GM12875 (cell line): Measurements from ENCODE around the gene ACLY.
A peak's percentile ranks its signal among the peaks of the same experiment; 100 is the strongest.
"Not testable (repeated sequence)": the region's sequence is repeated elsewhere in the genome, so short reads cannot be mapped to it uniquely, and the experiment has no call there.

Experiments
- H3K4me3 ChIP-seq: one replicate; pipeline ENCODE4 v1.5.1; 2011; ENCODE audit warnings: low read depth, low read length, control low read depth
- CTCF ChIP-seq: IDR thresholded peaks from 2 replicates; pipeline ENCODE4 v1.5.1; 2011; ENCODE audit warnings: low read depth, mild to moderate bottlenecking, control low read depth, inconsistent platforms, low read length, moderate library complexity, borderline replicate concordance; ENCODE audit not compliant: insufficient read depth

Gene ACLY

DNA sequence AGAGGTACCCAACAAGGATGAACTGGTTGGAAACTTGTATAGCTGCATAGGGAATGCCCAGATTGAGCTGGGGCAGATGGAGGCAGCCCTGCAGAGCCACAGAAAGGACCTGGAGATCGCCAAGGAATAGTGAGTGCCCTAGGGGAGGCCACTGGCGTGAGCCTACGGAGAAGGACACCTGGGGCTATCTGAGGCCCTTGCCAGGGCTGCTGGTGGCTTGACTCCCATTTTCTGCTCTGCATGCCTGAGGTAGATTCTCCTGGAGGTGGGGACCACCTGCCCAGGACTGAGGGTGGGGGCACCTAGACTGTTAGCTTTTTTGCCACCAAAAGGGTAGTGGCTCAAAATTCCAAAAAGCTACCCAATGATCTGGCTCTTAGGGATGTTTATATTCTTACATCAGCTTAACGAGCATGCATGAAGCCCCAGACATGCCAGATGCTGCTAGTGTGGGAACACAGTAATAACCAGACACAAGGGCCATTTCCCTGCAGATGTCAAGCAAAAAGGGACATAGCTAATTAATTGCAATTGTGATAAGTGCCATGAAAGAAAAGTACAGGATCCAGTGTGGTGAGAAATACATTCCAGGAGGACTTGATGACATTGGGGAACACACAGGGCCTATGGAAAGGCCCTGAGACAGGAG is 20.4 kb upstream of the ACLY start:
- no peak overlapping the region for H3K4me3 ChIP-seq
- no peak for TF ChIP-seq CTCF

GRCh38 chr17:41937970-41938954 is 19.5 kb upstream of the ACLY start:
- no peak for TF ChIP-seq CTCF
- H3K4me3 ChIP-seq: no peak overlapping the region

- no peak overlapping the region for H3K4me3 ChIP-seq
- no peak for TF ChIP-seq CTCF
Observed at GRCh38 chr17:41935641-41936040, 16.9 kb upstream of the ACLY start.

DNA sequence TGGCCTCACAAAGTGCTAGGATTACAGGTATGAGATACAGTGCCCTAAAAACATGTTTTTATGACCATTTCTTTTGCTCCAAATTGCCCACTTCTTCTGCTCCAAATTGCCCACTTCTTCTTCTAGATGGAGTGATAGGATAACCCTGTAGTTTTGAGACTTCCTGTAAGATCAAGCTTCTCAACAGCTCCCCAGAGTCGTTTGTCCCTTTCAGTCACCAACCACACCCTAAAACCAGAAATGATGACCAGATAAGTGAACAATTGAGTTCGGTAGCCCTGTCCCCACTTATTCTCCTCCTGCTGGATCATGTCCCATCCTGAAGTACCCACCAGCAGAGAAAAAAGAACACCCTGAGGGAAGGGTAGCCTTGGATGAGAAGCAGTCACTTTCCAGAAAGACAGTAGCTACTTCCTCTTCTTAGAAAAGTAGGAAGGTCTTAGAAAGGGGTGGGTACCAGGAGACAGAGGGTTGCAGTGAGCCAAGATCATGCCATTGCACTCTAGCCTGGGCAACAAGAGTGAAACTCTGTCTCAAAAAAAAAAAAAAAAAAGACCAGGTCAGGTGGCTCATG is 14.2 kb upstream of the ACLY start:
- no peak for TF ChIP-seq CTCF
- H3K4me3 ChIP-seq: no peak overlapping the region

DNA sequence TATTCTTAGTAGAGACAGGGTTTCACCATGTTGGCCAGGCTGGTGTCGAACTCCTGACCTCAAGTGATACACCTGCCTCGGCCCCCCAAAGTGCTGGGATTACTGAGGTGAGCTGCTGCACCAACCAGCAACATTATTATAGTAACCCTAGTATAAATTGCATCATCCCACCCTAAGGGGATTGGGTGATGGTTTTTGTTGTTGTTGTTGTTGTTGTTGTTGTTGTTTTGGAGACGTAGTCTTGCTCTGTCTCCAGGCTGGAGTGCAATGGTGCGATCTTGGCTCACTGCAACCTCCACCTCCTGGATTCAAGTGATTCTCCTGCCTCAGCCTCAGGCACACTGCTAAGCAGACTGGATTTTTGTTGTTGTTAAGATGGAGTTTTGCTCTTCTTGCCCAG is 13.0 kb upstream of the ACLY start:
- not testable (repeated sequence) for H3K4me3 ChIP-seq

- peak overlapping the region; percentile 83 for H3K4me3 ChIP-seq
Observed at GRCh38 chr17:41930833-41931156, 12.0 kb upstream of the ACLY start.

DNA sequence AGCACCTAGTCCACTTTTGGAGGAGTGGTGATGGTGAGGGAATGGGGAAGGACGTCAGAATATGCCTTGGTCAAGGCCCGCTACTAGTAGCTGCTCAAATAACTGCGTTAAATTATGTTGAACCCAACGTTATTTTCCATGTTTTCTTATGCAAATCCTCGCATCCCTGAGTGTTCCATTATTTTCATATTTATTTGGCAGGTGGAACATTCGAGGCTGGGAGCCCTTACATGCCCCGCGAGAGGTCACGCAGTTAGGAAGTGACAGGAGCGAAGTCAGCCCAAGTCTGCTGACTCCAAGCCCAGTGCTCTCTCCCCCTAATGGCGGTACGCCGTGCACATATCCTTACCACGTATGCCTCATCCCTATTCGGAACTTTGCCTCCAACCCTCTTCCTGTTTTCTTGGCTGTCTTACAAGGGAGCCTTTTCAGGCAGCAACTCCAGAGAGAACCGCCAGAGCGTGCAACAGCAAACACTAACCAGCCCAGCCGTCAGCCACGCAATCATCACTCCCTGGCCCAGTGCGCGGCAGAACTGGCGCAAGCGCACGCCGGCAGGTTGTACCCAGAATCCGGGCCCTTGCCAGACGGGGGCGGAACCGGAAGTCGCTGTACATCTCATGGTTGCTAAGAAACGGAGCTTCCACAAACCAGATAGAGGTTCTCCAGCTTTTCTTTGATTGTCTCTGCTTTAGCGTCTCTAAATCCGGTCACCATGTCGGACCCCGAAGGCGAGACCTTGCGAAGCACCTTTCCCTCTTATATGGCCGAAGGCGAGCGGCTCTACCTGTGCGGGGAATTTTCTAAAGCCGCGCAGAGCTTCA is 11.5 kb upstream of the ACLY start, which contains the start of gene ODAD4:
Gene ODAD4, plus strand, starts transcription at position 609 of the 824 bp plus-strand sequence. Its CDS starts 107 bp downstream, at position 716.
- peak; percentile 31; the same call in 1 of the 2 replicates for TF ChIP-seq CTCF
- peak within 1 kb of the TSS; percentile 83 for H3K4me3 ChIP-seq
